ENCODE measurements around the gene KIRREL1. TPM values are rescaled to one million over a fixed set of nuclear protein-coding genes. Genes with fewer than 3 reads are reported as not detected.

The KIRREL1 gene
- polyA plus RNA-seq, 4 donors, result 184 to 191 (median 190) TPM

- DNase-seq (ENCODE audit: low read depth in 4 of 4, low spot score in 3 of 4), result no peak
Observed at GRCh38 chr1:158026651-158027050, 33.2 kb downstream of the KIRREL1 start.

- no peak for DNase-seq (ENCODE audit: low read depth in 4 of 4, low spot score in 3 of 4)
Observed at GRCh38 chr1:158027508-158027907, 34.1 kb downstream of the KIRREL1 start.

- DNase-seq (ENCODE audit: low read depth in 4 of 4, low spot score in 3 of 4), result no peak
Observed at GRCh38 chr1:158028969-158029368, 35.5 kb downstream of the KIRREL1 start.

- DNase-seq (ENCODE audit: low read depth in 4 of 4, low spot score in 3 of 4), result no peak
Observed at GRCh38 chr1:158035014-158035413, 41.6 kb downstream of the KIRREL1 start.

GRCh38 chr1:158035976-158036583 lies 42.6 kb downstream of the KIRREL1 start:
- DNase-seq (ENCODE audit: low read depth in 4 of 4, low spot score in 3 of 4), result no peak

- no peak for DNase-seq (ENCODE audit: low read depth in 4 of 4, low spot score in 3 of 4)
Observed at GRCh38 chr1:158037008-158037865, 43.8 kb downstream of the KIRREL1 start.

DNA sequence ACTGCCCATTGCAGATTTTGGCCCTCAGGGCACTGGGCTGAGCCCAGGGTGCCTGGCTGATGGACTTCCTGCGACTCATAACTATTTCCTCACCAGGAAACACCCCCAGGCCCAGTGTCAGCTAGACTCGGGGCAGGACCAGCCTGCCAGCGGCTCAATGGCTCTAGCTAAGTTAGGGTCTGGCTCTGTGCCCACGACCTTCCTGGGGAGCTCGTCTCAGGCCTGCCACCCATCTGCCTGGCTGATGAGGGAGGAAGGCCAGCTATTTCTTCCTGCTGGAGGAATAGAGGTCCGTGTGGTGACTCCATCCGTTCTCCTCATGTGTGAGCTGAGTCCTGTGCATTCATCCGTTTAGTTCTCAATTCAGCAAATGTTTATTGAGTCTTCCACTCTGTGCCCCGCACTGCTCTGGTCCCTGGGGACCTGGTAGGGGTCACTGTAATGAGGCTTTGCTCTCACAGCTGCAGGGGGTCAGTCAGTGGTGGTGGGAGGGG lies 44.5 kb downstream of the KIRREL1 start:
- no peak for DNase-seq (ENCODE audit: low read depth in 4 of 4, low spot score in 3 of 4)

DNA sequence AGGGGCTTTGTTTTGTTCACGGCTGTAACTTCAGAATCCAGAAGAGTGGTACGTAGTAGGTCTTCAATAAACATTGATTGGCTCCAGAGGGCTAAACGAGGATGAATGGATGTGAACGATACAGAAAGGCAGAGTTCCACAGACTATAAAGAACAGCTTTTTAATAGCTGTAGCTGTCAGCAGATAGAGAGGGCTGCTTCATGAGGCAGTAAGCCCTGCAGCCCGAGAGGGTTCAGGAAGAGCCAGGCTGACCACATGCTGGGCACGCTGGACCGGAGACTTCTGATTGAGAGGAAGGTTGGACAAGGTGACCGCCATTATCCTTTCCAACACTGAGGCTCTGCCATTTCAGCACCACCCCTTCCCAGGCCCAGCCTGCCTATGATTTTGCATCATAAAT lies 45.3 kb downstream of the KIRREL1 start:
- DNase-seq (ENCODE audit: low read depth in 4 of 4, low spot score in 3 of 4), result no peak

DNA sequence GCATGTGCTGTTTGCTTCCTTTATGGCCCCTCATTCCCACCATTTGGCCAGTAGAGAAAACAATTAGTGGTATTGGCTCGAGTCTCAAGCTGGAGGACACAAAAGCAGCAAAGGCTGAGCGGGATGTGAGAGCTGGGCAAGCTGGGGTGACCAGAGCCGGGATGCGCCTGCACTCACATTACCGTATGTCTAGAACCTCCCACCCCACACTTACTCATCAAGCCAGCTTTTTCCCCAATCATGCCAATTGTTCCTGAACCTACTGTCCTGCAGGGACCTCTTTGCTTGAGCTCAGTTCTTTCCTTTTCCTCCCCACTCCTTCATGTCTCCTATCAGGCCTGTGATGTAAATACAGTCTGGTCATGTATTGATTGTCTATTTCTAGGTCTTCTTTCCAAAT lies 45.9 kb downstream of the KIRREL1 start:
- no peak for DNase-seq (ENCODE audit: low read depth in 4 of 4, low spot score in 3 of 4)

DNA sequence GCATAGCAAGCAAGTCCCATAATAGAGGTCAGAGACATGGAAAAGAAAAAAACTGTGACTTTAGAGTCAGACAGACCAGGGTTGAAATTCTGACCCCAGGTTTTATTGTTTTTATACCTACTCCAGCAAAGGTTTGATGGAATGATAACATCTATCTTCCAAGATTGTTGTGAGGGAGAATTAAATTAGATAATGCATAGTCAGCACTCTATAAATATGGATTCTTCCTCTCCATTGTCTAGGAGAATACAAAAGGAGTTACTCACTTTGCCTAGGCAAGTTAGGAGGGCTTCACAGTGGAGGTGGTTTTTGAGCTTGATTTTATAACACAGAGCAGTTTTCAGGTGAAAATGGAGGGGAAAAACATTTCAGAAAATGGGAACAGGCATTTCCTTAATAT lies 46.9 kb downstream of the KIRREL1 start:
- DNase-seq (ENCODE audit: low read depth in 4 of 4, low spot score in 3 of 4), result no peak

GRCh38 chr1:158043232-158043631 lies 49.8 kb downstream of the KIRREL1 start:
- DNase-seq (ENCODE audit: low read depth in 4 of 4, low spot score in 3 of 4), result no peak

DNA sequence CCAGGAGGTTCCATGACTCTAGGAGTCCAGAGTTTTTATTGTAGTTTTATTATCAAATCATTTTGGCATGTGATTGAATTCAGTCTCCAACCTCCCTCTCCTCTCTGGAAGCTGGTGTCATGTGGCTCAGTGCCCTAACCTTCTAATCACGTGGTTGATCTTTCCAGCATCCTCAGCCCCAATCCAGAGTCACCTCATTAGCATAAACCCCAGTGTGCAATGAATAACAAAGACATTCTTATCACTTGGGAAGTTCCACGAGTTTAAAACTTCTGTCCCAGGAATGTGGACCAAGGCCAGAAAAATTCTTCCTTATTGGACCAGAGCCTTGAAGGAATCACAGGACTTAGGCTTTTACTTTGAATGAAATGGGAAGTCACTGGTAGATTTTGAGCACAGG lies 52.2 kb downstream of the KIRREL1 start:
- no peak for DNase-seq (ENCODE audit: low read depth in 4 of 4, low spot score in 3 of 4)

- no peak for DNase-seq (ENCODE audit: low read depth in 4 of 4, low spot score in 3 of 4)
Observed at GRCh38 chr1:158046715-158047510, 53.5 kb downstream of the KIRREL1 start.

- DNase-seq (ENCODE audit: low read depth in 4 of 4, low spot score in 3 of 4), result no peak
Observed at GRCh38 chr1:158048371-158049067, 55.1 kb downstream of the KIRREL1 start.

- no peak for DNase-seq (ENCODE audit: low read depth in 4 of 4, low spot score in 3 of 4)
Observed at GRCh38 chr1:158049853-158050252, 56.4 kb downstream of the KIRREL1 start.

- no peak for DNase-seq (ENCODE audit: low read depth in 4 of 4, low spot score in 3 of 4)
Observed at GRCh38 chr1:158053276-158053675, 59.8 kb downstream of the KIRREL1 start.

- DNase-seq (ENCODE audit: low read depth in 4 of 4, low spot score in 3 of 4), result no peak
Observed at GRCh38 chr1:158054721-158055120, 61.3 kb downstream of the KIRREL1 start.

DNA sequence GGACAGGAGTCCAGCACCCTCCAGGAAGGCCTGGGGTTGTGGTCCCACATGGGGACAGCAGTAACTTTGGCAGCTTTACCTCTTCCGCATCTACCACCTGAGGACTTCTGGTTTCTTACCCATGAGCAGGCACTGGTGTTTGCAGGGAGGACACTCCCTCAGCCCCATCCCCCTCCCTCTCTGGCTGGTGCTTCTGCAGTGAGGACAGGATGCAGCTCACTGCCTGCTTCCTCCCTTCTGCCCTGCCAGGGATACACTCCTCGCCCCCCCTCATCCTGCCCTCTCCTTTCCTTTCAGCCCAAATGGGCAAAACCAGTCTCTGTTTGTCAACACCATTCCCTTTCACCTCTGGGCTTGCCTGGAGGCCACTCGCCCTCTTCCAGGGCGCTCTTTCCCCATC lies 62.4 kb downstream of the KIRREL1 start:
- DNase-seq (ENCODE audit: low read depth in 4 of 4, low spot score in 3 of 4), result no peak

- no peak for DNase-seq (ENCODE audit: low read depth in 4 of 4, low spot score in 3 of 4)
Observed at GRCh38 chr1:158056498-158056897, 63.1 kb downstream of the KIRREL1 start.

- no peak for DNase-seq (ENCODE audit: low read depth in 4 of 4, low spot score in 3 of 4)
Observed at GRCh38 chr1:158058237-158058985, 65.0 kb downstream of the KIRREL1 start.

Data from right renal pelvis (tissue), 4 donors.